HepG2 (cell line): Measurements from ENCODE around the gene AGTRAP. TPM values are rescaled to one million over a fixed set of nuclear protein-coding genes. Genes with fewer than 3 reads are reported as not detected.

ENCODE experiments used
- ATAC-seq: fragments of 200-7000 bp; cut with Tn5 transposase; 3 replicates; pipeline ENCODE4 v1.9.1; 2020; ENCODE audit warnings: mild to moderate bottlenecking, moderate library complexity
- BruUV-seq: library from RNA; stranded (reverse); fragments of 400-500 nt; replicated peaks from 2 replicates; lab custom pipeline; 2021; lab: Mats Ljungman, UMichigan
- CTCF ChIA-PET: fragments of 300-600 bp; formaldehyde crosslinking; extraction: SDS; loops from one replicate; lab custom pipeline; 2021; ENCODE audit warnings: low total read pairs, inconsistent platforms, low intra/inter-chr PET ratio; lab: Yijun Ruan, JAX
- POLR2A ChIA-PET: fragments of 350-600 bp; sonication (Branson Sonifier 250); formaldehyde crosslinking; loops from one replicate; lab custom pipeline; 2020; ENCODE audit warnings: antibody characterized with exemption, inconsistent platforms; lab: Yijun Ruan, JAX
- DNase-seq: peaks from one replicate; pipeline ENCODE4 v3.0.0-alpha.2; 2015; ENCODE audit warnings: low spot score
- FAIRE-seq: peaks from 3 replicates; lab custom pipeline; 2011; peaks lifted over from hg19 to GRCh38; lab: Jason Lieb, UNC
- H2AFZ ChIP-seq: one replicate; pipeline ENCODE4 v1.6.1; 2011; ENCODE audit warnings: low read length, inconsistent platforms
- H3K27ac ChIP-seq: fragments of 300-600 bp; 3 replicates; pipeline ENCODE4 v1.8.0; 2011; ENCODE audit warnings: mixed run types, mild to moderate bottlenecking, mixed read lengths, low read length, inconsistent platforms; ENCODE audit not compliant: insufficient read depth; ENCODE audit errors: extremely low read length
- H3K27me3 ChIP-seq, 2 experiments: fragments of 200-600 bp in 1 of 2; 2 replicates in 1 of 2; 3 replicates in 1 of 2; pipeline versions ENCODE4 v1.6.0 to v1.8.0; 2011; ENCODE audit warnings: low read length in 2 of 2, mild to moderate bottlenecking in 2 of 2, moderate library complexity in 2 of 2, inconsistent platforms in 1 of 2; ENCODE audit not compliant: insufficient read depth in 2 of 2, control insufficient read depth in 1 of 2
- H3K36me3 ChIP-seq, 2 experiments: fragments of 200-600 bp in 1 of 2; replicated peaks in 1 of 2; 2 replicates in 1 of 2; 3 replicates in 1 of 2; pipeline versions ENCODE4 v1.5.1 to v1.8.0; 2011; ENCODE audit warnings: low read length in 2 of 2, inconsistent platforms in 1 of 2; ENCODE audit not compliant: insufficient read depth in 2 of 2, control insufficient read depth in 1 of 2
- H3K4me1 ChIP-seq: 2 replicates; pipeline ENCODE4 v1.5.1; 2012; ENCODE audit warnings: low read length, inconsistent platforms; ENCODE audit not compliant: insufficient read depth
- H3K4me2 ChIP-seq: 2 replicates; pipeline ENCODE4 v1.6.0; 2011; ENCODE audit warnings: low read depth, low read length, inconsistent platforms
- H3K4me3 ChIP-seq, 3 experiments: fragments of 200-600 bp in 1 of 3; sonication (generic), shearing (Covaris generic) in 1 of 3; replicated peaks in 1 of 3; 2 replicates each; pipeline ENCODE4 v1.5.1; 2011 to 2016; ENCODE audit warnings: low read length in 3 of 3, inconsistent platforms in 2 of 3, low read depth in 2 of 3, mild to moderate bottlenecking in 2 of 3, control low read depth in 1 of 3, mixed read lengths in 1 of 3; ENCODE audit not compliant: insufficient read depth in 1 of 3
- H3K79me2 ChIP-seq: one replicate; pipeline ENCODE4 v1.6.1; 2011; ENCODE audit warnings: low read length, inconsistent platforms; ENCODE audit not compliant: insufficient read depth
- H3K9ac ChIP-seq: 2 replicates; pipeline ENCODE4 v1.6.0; 2011; ENCODE audit warnings: mild to moderate bottlenecking, low read depth, low read length, inconsistent platforms; ENCODE audit not compliant: insufficient read depth
- H3K9me3 ChIP-seq: 2 replicates; pipeline ENCODE4 v1.5.1; 2012; ENCODE audit warnings: mild to moderate bottlenecking, low read length
- H4K20me1 ChIP-seq: 2 replicates; pipeline ENCODE4 v1.6.0; 2011; ENCODE audit warnings: inconsistent platforms, mild to moderate bottlenecking, low read length, moderate library complexity; ENCODE audit not compliant: insufficient read depth
- GMEB2 ChIP-seq: IDR thresholded peaks from 2 replicates; pipeline ENCODE4 v1.6.1; 2016; ENCODE audit warnings: missing biosample characterization, missing genetic modification reagents, low read depth
- NONO ChIP-seq, 2 experiments: fragments of 450-650 bp in 1 of 2; sonication (generic) in 1 of 2; formaldehyde crosslinking in 1 of 2; IDR thresholded peaks in 1 of 2; conservative IDR thresholded peaks in 1 of 2; 2 replicates each; pipeline versions ENCODE4 v1.6.1 to v1.8.0; 2017 to 2022; ENCODE audit warnings: mild to moderate bottlenecking in 1 of 2, missing genetic modification reagents in 1 of 2, moderate library complexity in 1 of 2
- PBX2 ChIP-seq: IDR thresholded peaks from 2 replicates; pipeline ENCODE4 v1.6.1; 2016; ENCODE audit warnings: control low read depth
- PRMT3 ChIP-seq: sonication (generic); formaldehyde crosslinking; IDR thresholded peaks from 2 replicates; pipeline ENCODE4 v1.8.1; 2022; ENCODE audit warnings: low read depth, mild to moderate bottlenecking, moderate library complexity, missing genetic modification reagents, borderline replicate concordance
- REL ChIP-seq: sonication (generic); formaldehyde crosslinking; conservative IDR thresholded peaks from 2 replicates; pipeline ENCODE4 v1.8.0; 2022; ENCODE audit warnings: mild to moderate bottlenecking, missing genetic modification reagents, moderate library complexity
- SNAPC2 ChIP-seq: sonication (generic); formaldehyde crosslinking; IDR thresholded peaks from 2 replicates; pipeline ENCODE4 v1.8.1; 2022; ENCODE audit warnings: mild to moderate bottlenecking, missing genetic modification reagents
- ZFP62 ChIP-seq: sonication (generic); formaldehyde crosslinking; IDR thresholded peaks from 2 replicates; pipeline ENCODE4 v1.4.0; 2020; ENCODE audit warnings: missing genetic modification reagents
- ZNF263 ChIP-seq: sonication (generic); formaldehyde crosslinking; IDR thresholded peaks from 2 replicates; pipeline ENCODE4 v1.4.0; 2020; ENCODE audit warnings: missing genetic modification reagents
- ZNF335 ChIP-seq: sonication (generic); formaldehyde crosslinking; IDR thresholded peaks from 2 replicates; pipeline ENCODE4 v1.4.0; 2020; ENCODE audit warnings: missing genetic modification reagents
- ZNF350 ChIP-seq: sonication (generic); formaldehyde crosslinking; IDR thresholded peaks from 2 replicates; pipeline ENCODE4 v1.4.0; 2020; ENCODE audit warnings: mild to moderate bottlenecking, low read depth, missing genetic modification reagents, borderline replicate concordance
- ZNF724P ChIP-seq: sonication (generic); formaldehyde crosslinking; IDR thresholded peaks from 2 replicates; pipeline ENCODE4 v1.8.0; 2022; ENCODE audit warnings: missing genetic modification reagents, borderline replicate concordance
- ZNF776 ChIP-seq: sonication (generic); formaldehyde crosslinking; IDR thresholded peaks from 2 replicates; pipeline ENCODE4 v1.4.0; 2020; ENCODE audit warnings: mild to moderate bottlenecking, missing genetic modification reagents
- WGBS: methylation state at CpG from one replicate; pipeline ENCODE4 v1.1.6; 2017; ENCODE audit warnings: low lambda C conversion rate; 5-methylcytosine and 5-hydroxymethylcytosine counted together
- in situ Hi-C: cut with HindIII; loops from 2 replicates; pipeline ENCODE4 v1.10.0; 2017; ENCODE audit warnings: low pct_unique_long_range_greater_than_20kb; ENCODE audit not compliant: extremely low pct_ligation_motif_present
- intact Hi-C: fragments of 100-400 bp; cut with micrococcal nuclease; formaldehyde crosslinking; loops from one replicate; pipeline ENCODE4 v1.10.0; 2022; ENCODE audit not compliant: unreplicated experiment
- polyA plus RNA-seq, 8 experiments: library from polyadenylated mRNA; depleted of rRNA in 3 of 8; stranded (reverse) in 7 of 8; unstranded in 1 of 8; fragments of >200 nt; fragmentation: Illumina TruSeq in 4 of 8; extraction: Trizol in 4 of 8; gene quantifications; 2 replicates each; pipeline versions ENCODE4 v1.2.1 to v1.2.3, GENCODE V29; 2011 to 2016; ENCODE audit warnings: low read depth in 4 of 8, missing spikeins in 1 of 8, mixed read lengths in 1 of 8; ENCODE audit not compliant: insufficient read depth in 1 of 8
- total RNA-seq, 5 experiments: library from RNA; depleted of rRNA; stranded (reverse); fragments of >200 nt; fragmentation: Illumina TruSeq; extraction: Trizol; gene quantifications; 2 replicates each; pipeline ENCODE4 v1.2.3, GENCODE V29; 2016; ENCODE audit warnings: low read depth in 1 of 5
- TF ChIP-seq, protein P1 (sequence below): IDR thresholded peaks from 2 replicates; pipeline ENCODE4 v1.6.1; 2016; ENCODE audit warnings: mild to moderate bottlenecking, missing biosample characterization, missing genetic modification reagents

The AGTRAP gene
- total and polyA plus RNA-seq, 2 of the 13 experiments (the other 11 are each of a cell fraction or from before 2014, with no cell fraction given) = 28.3 to 32.0 TPM

GRCh38 chr1:11697188-11697892 lies 38.6 kb upstream of the AGTRAP start:
- no peak overlapping the region for H3K9ac ChIP-seq
- no peak overlapping the region for H3K4me2 ChIP-seq
- no peak for TF ChIP-seq ZNF335 (CRISPR knock-in tag)
- no peak for TF ChIP-seq SNAPC2 (CRISPR knock-in tag)
- TF ChIP-seq PRMT3 (CRISPR knock-in tag) = no peak
- no peak for TF ChIP-seq PBX2
- TF ChIP-seq, protein P1, sequence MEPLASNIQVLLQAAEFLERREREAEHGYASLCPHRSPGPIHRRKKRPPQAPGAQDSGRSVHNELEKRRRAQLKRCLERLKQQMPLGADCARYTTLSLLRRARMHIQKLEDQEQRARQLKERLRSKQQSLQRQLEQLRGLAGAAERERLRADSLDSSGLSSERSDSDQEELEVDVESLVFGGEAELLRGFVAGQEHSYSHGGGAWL (CRISPR knock-in tag) = no peak
- no peak for TF ChIP-seq GMEB2 (CRISPR knock-in tag)
- TF ChIP-seq ZFP62 (CRISPR knock-in tag) = no peak
- no peak for TF ChIP-seq NONO (IDR thresholded peaks at IDR 0.05)
- no peak for TF ChIP-seq NONO (CRISPR knock-in tag; conservative IDR thresholded peaks at IDR 0.05)
- no peak for TF ChIP-seq REL (CRISPR knock-in tag)
- TF ChIP-seq ZNF776 (CRISPR knock-in tag) = no peak
- no peak for TF ChIP-seq ZNF724P (CRISPR knock-in tag)
- TF ChIP-seq ZNF350 (CRISPR knock-in tag) = no peak
- no peak for TF ChIP-seq ZNF263
- in situ Hi-C loops = loop anchor here (10.0 kb wide), 1 partner anchor 57 kb away; no protein-coding TSS in a partner anchor
- CTCF ChIA-PET = no interaction called here
- no peak for FAIRE-seq
- H3K27me3 ChIP-seq = peaks cover 12 to 65% of the 10 kb centered on the region in 2 experiments
- H4K20me1 ChIP-seq = no peaks in the 10 kb centered on the region
- 0% methylated on average over 1 of the region's 8 CpGs for WGBS
- H3K9me3 ChIP-seq = no peaks in the 10 kb centered on the region
- H3K4me1 ChIP-seq = no peaks in the 10 kb centered on the region
- no peaks in the 10 kb centered on the region for H3K36me3 ChIP-seq
- ATAC-seq = no peak
- H3K4me3 ChIP-seq = no peak overlapping the region
- BruUV-seq = no TSS peak
- no peak overlapping the region for H2AFZ ChIP-seq
- H3K79me2 ChIP-seq = no peaks in the 10 kb centered on the region
- H3K27ac ChIP-seq = no peak overlapping the region
- POLR2A ChIA-PET = no interaction called here
- DNase-seq = no peak
- intact Hi-C loops = no loop called here
